GM23248 (cell line): ENCODE measurements around the gene LRIF1. TPM values are rescaled to one million over a fixed set of nuclear protein-coding genes. Genes with fewer than 3 reads are reported as not detected.

Experiments
- DNase-seq: peaks from one replicate; pipeline ENCODE4 v3.0.0-alpha.2; 2015
- H2AFZ ChIP-seq: fragments of 200-600 bp; sonication (generic); 2 replicates; pipeline ENCODE4 v1.6.1; 2016; ENCODE audit warnings: antibody characterized with exemption
- H3F3A ChIP-seq: fragments of 200-600 bp; sonication (generic); 2 replicates; pipeline ENCODE4 v1.6.1; 2016; ENCODE audit warnings: mild to moderate bottlenecking, antibody characterized with exemption, mixed run types; ENCODE audit not compliant: insufficient read depth
- H3K27ac ChIP-seq: fragments of 200-600 bp; sonication (generic); 2 replicates; pipeline ENCODE4 v1.5.1; 2016; ENCODE audit warnings: mild to moderate bottlenecking
- H3K27me3 ChIP-seq: fragments of 200-600 bp; sonication (generic); replicated peaks from 2 replicates; pipeline ENCODE4 v1.6.1; 2016; ENCODE audit warnings: mild to moderate bottlenecking; ENCODE audit not compliant: insufficient read depth
- H3K36me3 ChIP-seq: fragments of 200-600 bp; sonication (generic); 2 replicates; pipeline ENCODE4 v1.6.1; 2016; ENCODE audit warnings: low read depth, mild to moderate bottlenecking
- H3K4me1 ChIP-seq: fragments of 200-600 bp; sonication (generic); 2 replicates; pipeline ENCODE4 v1.6.1; 2016; ENCODE audit warnings: mild to moderate bottlenecking; ENCODE audit not compliant: insufficient read depth
- H3K4me2 ChIP-seq: fragments of 200-600 bp; sonication (generic); one replicate; pipeline ENCODE4 v1.6.1; 2016; ENCODE audit warnings: mild to moderate bottlenecking; ENCODE audit not compliant: unreplicated experiment
- H3K4me3 ChIP-seq: fragments of 200-600 bp; sonication (generic); 2 replicates; pipeline ENCODE4 v1.5.1; 2016; ENCODE audit warnings: mild to moderate bottlenecking
- H3K79me2 ChIP-seq: fragments of 200-600 bp; sonication (generic); 2 replicates; pipeline ENCODE4 v1.6.1; 2016; ENCODE audit warnings: mild to moderate bottlenecking; ENCODE audit not compliant: insufficient read depth
- H3K9ac ChIP-seq: fragments of 200-600 bp; sonication (generic); 2 replicates; pipeline ENCODE4 v1.6.1; 2016; ENCODE audit warnings: mild to moderate bottlenecking
- H3K9me2 ChIP-seq: fragments of 200-600 bp; sonication (generic); 2 replicates; pipeline ENCODE4 v1.6.1; 2016; ENCODE audit warnings: mixed run types, mild to moderate bottlenecking, moderate library complexity; ENCODE audit not compliant: insufficient read depth
- H3K9me3 ChIP-seq: fragments of 200-600 bp; sonication (generic); one replicate; pipeline ENCODE4 v1.6.1; 2017; ENCODE audit warnings: low read depth
- H4K20me1 ChIP-seq: fragments of 200-600 bp; sonication (generic); 2 replicates; pipeline ENCODE4 v1.6.0; 2016; ENCODE audit not compliant: insufficient read depth
- EZH2 ChIP-seq: fragments of 200-600 bp; sonication (generic); IDR thresholded peaks from 2 replicates; pipeline ENCODE4 v1.6.1; 2018; ENCODE audit warnings: antibody characterized with exemption, mild to moderate bottlenecking; ENCODE audit not compliant: insufficient read depth, poor library complexity, severe bottlenecking
- EZH2phosphoT487 ChIP-seq: fragments of 200-600 bp; sonication (generic); IDR thresholded peaks from 2 replicates; pipeline ENCODE4 v1.6.1; 2018; ENCODE audit warnings: antibody characterized with exemption, moderate library complexity, mild to moderate bottlenecking, low read depth; ENCODE audit not compliant: insufficient read depth
- WGBS, 2 experiments: methylation state at CpG; one replicate each; pipeline ENCODE4 v1.1.6; 2015 to 2017; ENCODE audit warnings: low lambda C conversion rate in 2 of 2, low coverage in 1 of 2; ENCODE audit errors: missing lambda C conversion rate in 2 of 2; 5-methylcytosine and 5-hydroxymethylcytosine counted together
- in situ Hi-C: fragments of 300-500 bp; cut with MboI; formaldehyde crosslinking; loops from 2 replicates; pipeline ENCODE4 v1.15.0; 2020
- polyA plus RNA-seq: library from polyadenylated mRNA; unstranded; fragments of >200 nt; fragmentation: Nextera tagmentation; extraction: Ambion mirVana; gene quantifications from 2 replicates; pipeline ENCODE4 v1.2.1, GENCODE V29; 2016
- total RNA-seq: library from RNA; depleted of rRNA; stranded (reverse); fragments of >200 nt; shearing (Covaris generic); gene quantifications from 2 replicates; pipeline ENCODE4 v1.2.3, GENCODE V29; 2014; rRNA removed

The LRIF1 gene
- total and polyA plus RNA-seq, 2 experiments from 2014 or later: 18.6 to 19.2 TPM

DNA sequence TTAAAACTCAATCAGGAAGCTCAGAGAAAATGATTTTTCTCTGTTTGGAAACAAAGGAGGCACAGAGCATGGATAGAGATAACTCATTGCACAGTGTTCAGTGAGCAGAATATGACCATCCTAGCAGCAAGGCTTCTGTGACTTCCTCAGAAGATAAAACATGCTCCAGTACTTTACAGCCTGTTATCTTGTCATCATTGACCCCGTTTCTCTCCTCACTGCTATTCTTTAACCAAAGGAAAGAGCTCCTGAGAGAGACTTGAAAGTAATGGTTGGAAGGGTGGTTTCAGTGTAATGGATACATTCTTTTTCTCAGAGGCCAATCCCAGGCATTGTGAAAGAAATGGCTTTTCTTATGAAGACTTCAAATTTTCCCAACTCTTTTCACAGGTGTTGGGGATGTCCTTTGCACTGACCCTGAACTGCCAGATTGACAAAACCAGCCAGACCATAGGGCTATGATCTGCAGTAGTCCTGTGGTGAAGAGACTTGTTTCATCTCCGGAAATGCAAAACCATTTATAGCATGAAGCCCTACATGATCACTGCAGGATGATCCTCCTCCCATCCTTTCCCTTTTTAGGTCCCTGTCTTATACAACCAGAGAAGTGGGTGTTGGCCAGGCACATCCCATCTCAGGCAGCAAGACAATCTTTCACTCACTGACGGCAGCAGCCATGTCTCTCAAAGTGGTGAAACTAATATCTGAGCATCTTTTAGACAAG is 64.8 kb downstream of the LRIF1 start:
- Histone ChIP-seq H2AFZ (no peak overlapping the region), H3K4me1 (no peaks in the 10 kb centered on the region), H3K79me2 (no peaks in the 10 kb centered on the region), H3K9me2 (no peaks in the 10 kb centered on the region), H3K4me2 (no peak overlapping the region), H3K9me3 (no peaks in the 10 kb centered on the region), H4K20me1 (no peaks in the 10 kb centered on the region), H3K27ac (no peak overlapping the region), H3K27me3 (0 out of 2 replicates have a peak, but pooled peaks cover 3% of the 10 kb centered on the region), H3K9ac (no peak overlapping the region), H3K36me3 (no peaks in the 10 kb centered on the region), H3F3A (no peaks in the 10 kb centered on the region), H3K4me3 (no peak overlapping the region)
- 14 to 27% methylated on average over 3 of the region's 3 CpGs for WGBS, 2 experiments
- in situ Hi-C loops: no loop called here
- no peak for TF ChIP-seq EZH2phosphoT487
- no peak for TF ChIP-seq EZH2
- DNase-seq: no peak

DNA sequence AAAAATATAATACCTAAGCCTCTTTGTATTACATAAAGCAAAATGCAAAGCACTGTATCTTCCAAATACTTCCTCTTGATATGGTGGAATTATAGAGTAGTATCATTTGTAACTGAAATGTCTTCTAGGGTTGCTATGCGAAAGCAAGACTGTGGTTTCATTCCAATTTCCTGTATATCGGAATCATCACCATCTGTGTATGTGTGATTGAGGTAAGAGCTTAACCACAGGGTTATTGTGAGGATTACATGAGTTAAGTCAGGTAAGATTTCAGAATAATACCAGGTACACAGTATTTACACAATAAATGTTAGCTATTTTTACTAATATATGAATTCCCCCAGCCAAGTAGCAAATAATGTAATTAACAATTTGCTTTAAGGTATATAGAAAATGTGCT is 66.0 kb downstream of the LRIF1 start:
- Histone ChIP-seq H3K79me2 (no peaks in the 10 kb centered on the region), H3K4me2 (no peak overlapping the region), H3K9ac (no peak overlapping the region), H2AFZ (no peak overlapping the region), H3K9me3 (no peaks in the 10 kb centered on the region), H3K36me3 (no peaks in the 10 kb centered on the region), H3K4me3 (no peak overlapping the region), H3K4me1 (no peaks in the 10 kb centered on the region), H3K27ac (no peak overlapping the region), H3F3A (no peaks in the 10 kb centered on the region), H3K9me2 (no peaks in the 10 kb centered on the region), H4K20me1 (no peaks in the 10 kb centered on the region), H3K27me3 (0 out of 2 replicates have a peak, but pooled peaks cover 7% of the 10 kb centered on the region)
- in situ Hi-C loops: no loop called here
- 64 to 74% methylated on average over 2 of the region's 2 CpGs for WGBS, 2 experiments
- DNase-seq: no peak
- TF ChIP-seq EZH2 (no peak), EZH2phosphoT487 (no peak)

Other genes starting within 250 kb of the LRIF1 start
- not detected in 2 replicates for gene CD53, start 90.8 kb downstream of the LRIF1 start, total RNA-seq
- gene CD53, start 90.8 kb downstream of the LRIF1 start, polyA plus RNA-seq: 0.33 TPM in 1 of 2 replicates, not detected in the other
- gene DRAM2, start 176.2 kb upstream of the LRIF1 start, total RNA-seq: 82.5 and 91.4 TPM in 2 replicates
- gene DRAM2, start 176.2 kb upstream of the LRIF1 start, polyA plus RNA-seq: 64.1 and 66.8 TPM in 2 replicates
- 29.5 and 35.8 TPM in 2 replicates for gene CEPT1, start 176.3 kb upstream of the LRIF1 start, total RNA-seq
- gene CEPT1, start 176.3 kb upstream of the LRIF1 start, polyA plus RNA-seq: 28.7 and 30.7 TPM in 2 replicates
- gene DENND2D, start 236.7 kb upstream of the LRIF1 start, total RNA-seq: 3.7 and 5.1 TPM in 2 replicates
- gene DENND2D, start 236.7 kb upstream of the LRIF1 start, polyA plus RNA-seq: 6.2 and 6.6 TPM in 2 replicates